GM19351 (cell line): ENCODE results near the gene NHLH2.

Experiments
- ATAC-seq: cut with Tn5 transposase; IDR thresholded peaks from one replicate; pipeline ENCODE4 v1.9.1; 2021; ENCODE audit warnings: mild to moderate bottlenecking, moderate library complexity; ENCODE audit not compliant: unreplicated experiment

The NHLH2 gene

DNA sequence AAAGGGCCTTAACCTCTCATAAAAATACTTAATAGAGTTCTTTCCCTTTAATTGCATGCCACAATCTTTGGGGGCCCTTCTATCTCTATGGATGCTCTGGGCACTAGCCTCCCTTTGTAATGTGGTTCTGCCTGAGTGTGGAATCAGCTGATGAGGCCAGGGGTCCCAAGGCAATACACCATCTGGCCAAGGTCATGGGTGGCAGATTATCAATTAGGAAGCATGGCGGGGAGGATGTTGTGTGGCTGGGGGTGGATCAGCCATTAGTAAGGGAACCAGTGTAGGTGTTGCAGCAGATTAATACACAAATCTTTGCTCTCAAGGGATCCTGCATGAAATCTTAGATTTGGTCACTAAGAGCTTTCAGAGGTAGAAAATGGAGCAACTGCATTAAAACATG, 35.3 kb downstream of the NHLH2 start:
- no peak for ATAC-seq

DNA sequence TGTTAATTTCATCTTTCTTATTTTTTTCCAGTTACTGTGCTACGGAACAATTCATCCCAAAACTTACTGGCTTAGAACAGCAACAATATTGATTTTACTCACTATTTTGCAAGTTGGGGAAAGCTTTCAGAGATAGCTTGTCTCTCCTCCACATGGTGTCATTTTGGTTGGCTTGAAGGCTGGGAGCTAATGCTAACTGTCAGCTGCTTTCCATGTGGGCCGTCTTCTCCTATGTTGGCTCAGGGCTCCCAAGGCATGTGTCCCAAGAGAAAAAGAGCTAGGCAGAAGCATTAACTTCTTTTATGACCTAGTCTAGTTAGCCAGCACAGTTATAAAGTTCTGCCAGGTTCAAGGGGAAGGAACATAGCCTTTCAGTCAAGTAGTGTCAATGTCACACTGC, 38.5 kb downstream of the NHLH2 start:
- no peak for ATAC-seq

GRCh38 chr1:115797486-115797885, 43.4 kb downstream of the NHLH2 start:
- ATAC-seq: no peak

DNA sequence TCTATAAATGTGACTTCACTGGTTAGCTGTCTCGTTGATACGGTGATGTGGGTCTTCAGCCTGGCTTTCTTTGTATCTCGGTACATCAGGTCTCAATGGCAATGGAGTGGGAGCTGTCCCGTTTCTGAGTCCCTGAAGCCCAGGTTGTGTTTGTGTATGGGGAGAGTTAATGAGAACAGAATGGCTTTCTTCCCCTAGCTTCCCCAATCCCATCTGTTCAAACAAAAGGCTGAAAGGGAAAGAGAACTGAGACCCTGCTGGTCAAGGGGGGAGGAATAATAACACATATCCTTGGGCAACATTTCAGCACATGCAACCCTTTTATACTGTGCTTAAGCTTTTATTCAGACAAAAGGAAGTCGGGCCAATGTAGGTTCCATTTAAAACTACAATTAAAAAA, 44.0 kb downstream of the NHLH2 start:
- no peak for ATAC-seq

DNA sequence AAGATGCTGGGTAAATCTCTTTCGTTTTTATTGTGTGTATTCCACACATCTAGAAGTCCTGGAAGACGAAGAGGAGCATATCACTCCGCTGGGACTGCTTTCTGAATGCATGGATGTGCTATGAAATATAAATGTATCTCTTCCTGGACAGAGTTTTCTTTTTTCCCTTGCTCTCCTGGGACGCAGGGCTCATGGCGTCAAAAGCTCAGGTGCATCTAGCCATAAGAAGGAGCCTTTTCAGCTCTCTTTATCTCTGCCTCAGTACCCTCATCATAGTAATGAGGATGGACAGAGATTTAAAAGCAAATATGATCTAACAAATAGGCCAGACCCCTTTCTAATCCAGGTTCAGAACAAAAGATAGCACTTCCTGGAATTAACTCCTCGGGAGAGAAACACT, 44.9 kb downstream of the NHLH2 start:
- no peak for ATAC-seq

DNA sequence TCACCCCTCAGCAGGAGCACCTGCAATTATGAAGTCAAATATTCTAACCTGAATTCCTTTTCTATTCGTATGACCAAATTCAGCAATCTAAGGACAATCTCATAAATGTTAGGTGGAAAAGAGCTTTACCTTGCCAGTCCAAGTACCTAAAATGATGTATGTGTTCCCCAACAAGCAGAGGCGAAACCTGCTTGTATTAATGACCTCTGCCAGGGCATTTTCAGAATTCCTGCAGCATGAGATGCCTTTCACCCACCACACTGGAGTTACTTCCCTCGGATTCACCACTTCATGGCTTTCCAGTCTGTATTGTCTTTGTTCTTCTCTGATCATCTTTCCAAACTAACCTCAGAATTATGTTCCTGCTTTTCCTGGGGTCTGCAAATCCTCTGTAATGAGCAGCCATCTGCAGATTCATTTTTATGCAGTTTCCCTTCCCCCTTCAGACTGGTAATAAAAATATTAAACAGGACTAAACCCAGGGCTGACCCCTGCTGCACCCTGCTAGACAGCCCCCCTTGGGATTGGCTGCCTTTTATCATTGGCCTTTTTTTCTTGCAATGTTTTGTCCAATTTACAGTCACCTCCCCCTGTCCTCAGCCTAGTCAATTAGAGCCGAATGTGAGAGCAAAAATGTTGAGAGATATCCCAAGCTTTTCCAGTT, 45.8 kb downstream of the NHLH2 start:
- no peak for ATAC-seq

DNA sequence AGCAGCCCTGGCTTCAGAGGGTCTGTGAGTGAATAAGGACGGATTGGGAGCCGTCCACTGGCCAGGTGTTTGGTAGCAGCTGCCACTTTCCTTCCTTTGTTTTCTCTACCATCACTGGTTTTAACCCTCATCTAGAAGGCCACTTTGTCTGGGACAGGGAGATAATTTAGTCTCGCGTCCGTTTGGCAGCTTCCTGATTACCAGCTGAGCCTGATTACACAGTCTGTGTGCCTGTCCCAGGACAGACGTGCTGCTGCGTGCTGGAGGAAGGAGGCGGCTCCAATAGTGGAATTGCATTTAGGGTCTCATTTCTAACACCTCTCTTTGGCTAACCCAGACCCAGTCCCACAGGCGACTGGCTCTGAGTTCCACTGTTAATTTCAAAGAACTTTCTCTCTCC, 47.8 kb downstream of the NHLH2 start:
- no peak for ATAC-seq

DNA sequence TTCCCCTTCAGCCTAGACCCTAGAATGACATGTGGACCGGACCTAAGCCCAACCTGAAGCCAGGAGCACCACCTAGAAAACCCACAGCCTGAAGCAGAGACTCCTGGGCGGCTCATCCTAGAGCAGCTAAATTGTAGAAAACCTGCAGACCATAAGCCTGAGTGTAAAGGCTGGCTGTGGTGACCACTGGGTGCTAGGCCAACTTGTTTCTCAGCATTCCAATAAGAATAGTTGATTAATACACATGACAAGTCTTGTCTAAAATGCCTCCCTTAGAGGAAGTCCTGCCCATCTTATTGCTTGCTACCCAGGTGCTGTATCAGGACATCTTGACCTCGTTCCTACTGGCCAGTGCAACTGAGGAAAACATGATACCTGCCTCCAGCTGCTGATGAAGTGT, 49.1 kb downstream of the NHLH2 start:
- no peak for ATAC-seq

DNA sequence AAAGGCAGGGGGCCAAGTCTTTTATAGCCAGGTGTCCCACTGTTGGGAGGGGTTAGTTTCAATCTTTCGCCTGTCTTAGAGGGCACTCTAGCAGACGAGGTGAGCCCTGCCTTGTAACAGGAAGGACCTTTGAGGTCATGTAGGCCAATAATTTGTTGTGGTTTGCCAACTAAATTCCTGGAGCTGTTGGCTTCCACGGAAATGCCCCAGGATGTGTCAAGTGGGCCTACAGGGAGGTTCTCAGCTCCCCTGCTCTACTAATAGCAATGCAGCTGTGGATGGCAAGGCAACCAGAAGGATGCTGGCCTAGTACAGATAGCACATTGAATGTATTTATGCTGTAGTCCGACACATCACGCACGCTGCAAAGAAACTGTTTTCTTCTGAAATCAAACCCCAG, 50.1 kb downstream of the NHLH2 start:
- no peak for ATAC-seq

DNA sequence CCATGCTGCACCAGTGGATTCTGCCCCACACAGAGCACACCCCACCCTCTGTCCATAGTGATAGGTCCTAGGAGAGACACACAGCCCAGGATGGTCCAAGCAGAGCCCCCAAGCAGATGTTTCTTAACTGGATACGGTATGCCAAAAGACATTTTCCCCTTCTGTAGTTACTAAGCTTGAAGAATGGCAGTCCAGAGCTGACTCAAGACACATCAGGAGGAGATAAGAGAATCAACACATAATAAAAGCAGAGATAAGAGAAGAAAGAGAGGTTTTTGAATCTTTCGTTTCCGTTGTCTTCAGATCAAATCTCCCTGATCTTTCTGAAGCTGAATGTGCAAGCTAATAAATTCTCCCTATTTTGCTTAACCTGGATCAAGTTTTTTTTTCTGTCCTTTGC, 50.6 kb downstream of the NHLH2 start:
- no peak for ATAC-seq
